D721Med (cell line): ENCODE data around the gene SIT1.
A peak's percentile ranks its signal among the peaks of the same experiment; 100 is the strongest.
"Not testable (repeated sequence)": the region's sequence is repeated elsewhere in the genome, so short reads cannot be mapped to it uniquely, and the experiment has no call there.

Experiments used
- DNase-seq: peaks from one replicate; pipeline ENCODE4 v3.0.0; 2011; ENCODE audit warnings: low spot score; ENCODE audit not compliant: insufficient read length
- FAIRE-seq: peaks from 2 replicates; lab custom pipeline; 2011; peaks lifted over from hg19 to GRCh38; lab: Jason Lieb, UNC
- TF ChIP-seq, protein P1 (sequence below): IDR thresholded peaks from 2 replicates; pipeline ENCODE4 v1.5.1; 2012; ENCODE audit warnings: mild to moderate bottlenecking, control low read depth; ENCODE audit not compliant: insufficient read depth; ENCODE audit errors: missing control alignments

SIT1 gene

DNA sequence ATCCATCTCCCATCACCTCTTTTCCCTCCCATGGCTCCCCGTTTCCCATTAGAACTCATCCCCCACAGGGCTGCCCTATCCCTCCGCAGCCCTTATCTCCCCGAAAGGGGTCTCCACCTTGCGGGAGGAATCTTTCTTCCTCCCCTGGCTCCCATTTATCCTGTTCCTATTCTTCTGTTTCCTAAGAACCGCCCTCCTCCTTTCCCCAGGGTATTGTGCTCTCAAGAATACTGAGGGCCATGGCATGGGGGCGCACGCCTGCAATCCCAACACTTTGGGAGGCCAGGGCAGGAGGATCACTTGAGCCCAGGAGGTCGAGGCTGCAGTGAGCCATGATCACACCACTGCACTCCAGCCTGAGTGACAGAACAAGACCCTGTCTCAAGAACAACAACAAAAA, 33.2 kb downstream of the SIT1 start:
- FAIRE-seq, result no peak
- TF ChIP-seq, protein P1, sequence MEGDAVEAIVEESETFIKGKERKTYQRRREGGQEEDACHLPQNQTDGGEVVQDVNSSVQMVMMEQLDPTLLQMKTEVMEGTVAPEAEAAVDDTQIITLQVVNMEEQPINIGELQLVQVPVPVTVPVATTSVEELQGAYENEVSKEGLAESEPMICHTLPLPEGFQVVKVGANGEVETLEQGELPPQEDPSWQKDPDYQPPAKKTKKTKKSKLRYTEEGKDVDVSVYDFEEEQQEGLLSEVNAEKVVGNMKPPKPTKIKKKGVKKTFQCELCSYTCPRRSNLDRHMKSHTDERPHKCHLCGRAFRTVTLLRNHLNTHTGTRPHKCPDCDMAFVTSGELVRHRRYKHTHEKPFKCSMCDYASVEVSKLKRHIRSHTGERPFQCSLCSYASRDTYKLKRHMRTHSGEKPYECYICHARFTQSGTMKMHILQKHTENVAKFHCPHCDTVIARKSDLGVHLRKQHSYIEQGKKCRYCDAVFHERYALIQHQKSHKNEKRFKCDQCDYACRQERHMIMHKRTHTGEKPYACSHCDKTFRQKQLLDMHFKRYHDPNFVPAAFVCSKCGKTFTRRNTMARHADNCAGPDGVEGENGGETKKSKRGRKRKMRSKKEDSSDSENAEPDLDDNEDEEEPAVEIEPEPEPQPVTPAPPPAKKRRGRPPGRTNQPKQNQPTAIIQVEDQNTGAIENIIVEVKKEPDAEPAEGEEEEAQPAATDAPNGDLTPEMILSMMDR, result no peak
- no peak for DNase-seq

DNA sequence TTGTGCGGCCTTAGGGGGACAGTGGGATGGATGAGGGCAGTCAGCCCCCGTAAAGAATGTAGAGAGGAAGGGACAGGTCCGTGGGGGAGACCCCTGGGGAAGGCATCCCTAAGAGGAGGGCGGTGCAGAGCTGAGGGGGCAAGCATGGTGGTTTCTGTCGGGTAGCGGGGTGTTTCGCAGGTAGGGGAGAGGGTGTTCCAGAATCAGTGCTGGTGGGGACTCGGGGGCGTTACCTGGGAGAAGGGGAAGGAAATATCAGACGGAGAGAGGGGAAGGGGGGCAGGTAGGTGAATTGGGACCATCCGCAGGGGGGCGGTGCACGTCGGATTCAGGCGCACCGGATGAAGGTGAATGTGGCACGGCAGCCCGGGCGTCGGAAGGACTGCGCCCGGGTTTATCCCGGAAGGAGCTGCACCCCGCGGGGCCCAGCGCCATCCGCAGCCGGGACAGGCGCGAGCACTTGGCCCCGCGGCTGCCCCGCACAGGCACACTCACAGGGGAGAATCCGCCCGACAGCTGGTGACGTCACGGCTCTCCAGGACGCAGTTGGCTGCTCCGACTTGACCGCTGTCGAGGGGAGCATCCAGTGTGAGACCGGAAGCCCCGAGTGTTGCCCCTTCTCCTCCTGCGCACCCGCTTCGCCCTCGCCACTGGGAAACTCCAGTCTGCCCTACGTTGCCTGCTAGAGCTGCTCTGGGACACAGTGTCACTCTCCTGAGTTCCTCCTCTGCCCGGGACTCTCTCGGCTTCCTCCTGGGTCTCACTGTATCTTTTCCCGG, 33.9 kb downstream of the SIT1 start:
- FAIRE-seq (no peak), DNase-seq (peak; percentile 62)
- TF ChIP-seq, protein P1, result no peak

DNA sequence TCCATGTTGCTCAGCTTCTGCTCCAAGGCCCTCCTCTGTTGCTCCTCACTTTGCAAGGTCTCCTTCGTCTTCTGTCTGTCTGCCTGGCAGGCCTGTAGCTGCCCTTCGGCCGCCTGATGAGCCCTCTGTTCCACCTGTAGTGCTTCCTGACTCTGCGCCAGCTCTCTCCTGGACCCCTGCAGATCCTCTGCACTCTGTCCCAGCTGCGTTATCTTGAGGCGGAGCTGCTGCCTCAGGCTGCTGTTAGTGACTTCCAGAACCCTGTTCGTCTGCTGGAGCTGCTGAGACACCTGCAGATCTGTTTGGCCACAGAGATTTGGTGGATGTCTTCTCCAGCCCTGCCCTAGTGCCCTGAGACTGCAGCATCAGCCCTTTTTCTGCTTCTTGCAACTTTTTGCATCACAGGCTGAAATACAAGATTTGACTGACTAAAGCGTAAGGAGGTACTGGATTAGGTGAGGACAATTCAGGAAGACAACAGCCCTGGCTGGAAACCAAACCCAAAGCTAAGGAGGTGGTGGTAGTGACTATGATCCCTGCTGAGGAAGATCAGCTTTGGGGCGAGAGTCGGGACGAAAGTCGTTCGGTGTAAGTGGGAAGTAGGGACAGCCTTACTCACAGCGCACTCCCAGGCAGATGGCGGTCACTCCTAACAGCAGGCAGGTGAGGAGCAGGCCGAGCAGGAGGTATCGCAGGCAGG, 34.6 kb downstream of the SIT1 start:
- no peak for DNase-seq
- TF ChIP-seq, protein P1, result no peak
- no peak for FAIRE-seq

DNA sequence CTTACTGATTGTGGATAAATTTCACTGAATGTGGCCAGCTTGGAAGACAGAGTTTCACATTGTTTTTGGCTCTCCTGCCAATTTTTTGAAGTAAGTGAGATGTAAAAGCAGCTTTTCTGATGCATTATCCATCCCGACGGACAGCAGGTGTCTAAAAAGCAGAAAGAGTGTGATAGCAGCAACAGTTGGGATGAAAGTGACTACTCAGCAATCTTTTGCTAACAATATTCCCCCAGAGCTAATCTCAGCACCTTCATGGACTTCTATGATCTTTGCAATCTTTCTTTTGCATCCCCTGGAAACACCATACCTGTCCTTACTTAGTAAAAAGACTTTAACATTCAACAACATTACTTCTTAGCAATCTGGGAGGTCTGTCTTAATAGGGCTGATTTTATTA, 37.9 kb downstream of the SIT1 start:
- FAIRE-seq, result no peak
- TF ChIP-seq, protein P1, result no peak
- no peak for DNase-seq

DNA sequence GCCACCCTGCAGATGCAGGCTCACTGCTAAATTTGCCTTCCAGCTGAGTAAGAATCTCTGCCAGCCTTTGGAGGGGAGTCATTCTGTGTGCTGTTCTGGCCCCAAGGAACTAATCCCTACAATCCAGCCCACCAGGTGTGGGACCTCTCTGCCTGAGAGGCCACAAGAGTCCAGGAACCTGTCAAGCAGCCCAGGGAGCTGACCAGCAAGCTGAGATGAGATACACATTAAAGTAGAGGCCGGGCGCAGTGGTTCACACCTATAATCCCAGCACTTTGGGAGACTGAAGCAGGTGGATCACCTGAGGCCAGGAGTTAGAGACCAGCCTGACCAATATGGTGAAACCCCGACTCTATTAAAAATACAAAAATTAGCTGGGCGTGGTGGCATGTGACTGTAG, 38.7 kb downstream of the SIT1 start:
- not testable (repeated sequence) for FAIRE-seq, DNase-seq

DNA sequence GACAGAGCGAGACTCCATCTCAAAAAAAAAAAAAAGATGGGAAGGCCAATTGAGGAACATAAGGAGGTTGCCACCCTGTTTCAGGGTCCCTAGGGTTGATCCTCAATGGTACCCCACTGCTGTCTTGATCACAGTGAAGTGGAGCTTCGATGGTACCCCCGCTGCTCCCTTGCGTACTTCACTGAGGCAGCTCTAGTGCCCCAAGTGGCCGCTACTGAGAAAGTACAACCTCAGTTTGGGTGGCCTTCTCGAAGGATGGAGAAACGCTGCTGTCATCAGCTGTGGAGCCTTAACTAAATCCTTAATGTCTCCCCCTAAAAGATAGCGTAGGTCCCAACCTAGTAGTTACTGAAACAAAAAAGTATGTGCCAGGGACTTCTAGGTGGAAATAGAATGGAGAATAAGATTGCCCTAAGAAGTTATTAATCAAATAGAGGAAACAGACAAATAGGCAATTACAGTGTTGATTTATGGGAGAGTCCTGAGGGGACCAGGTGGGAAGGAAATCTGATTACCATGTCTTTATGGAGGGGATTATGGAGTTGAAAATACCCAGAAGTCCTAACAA, 39.4 kb downstream of the SIT1 start:
- DNase-seq, result no peak
- TF ChIP-seq, protein P1, result peak; percentile 65
- FAIRE-seq, result peak; percentile 41

DNA sequence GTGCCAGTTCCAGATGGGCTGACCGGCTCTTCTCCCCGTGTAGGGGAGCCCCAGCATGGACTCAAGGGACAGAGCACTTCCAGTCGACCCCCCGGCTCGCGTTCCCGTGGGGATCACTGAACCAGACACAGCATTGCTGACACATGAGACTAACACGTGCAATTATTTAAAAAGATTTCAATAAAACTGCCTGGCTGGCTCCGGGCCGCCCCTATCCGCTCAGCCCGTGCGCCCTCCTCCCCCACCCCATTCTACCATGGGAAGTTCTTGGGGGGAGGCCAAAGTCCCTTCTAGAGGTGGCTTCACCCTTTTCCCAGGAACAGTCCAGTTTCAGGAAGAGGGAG, 40.9 kb downstream of the SIT1 start:
- TF ChIP-seq, protein P1, result no peak
- FAIRE-seq (no peak), DNase-seq (no peak)
